ENCODE results near the gene HSPB6. TPM values are rescaled to one million over a fixed set of nuclear protein-coding genes. Genes with fewer than 3 reads are reported as not detected.
A peak's percentile ranks its signal among the peaks of the same experiment; 100 is the strongest.

The HSPB6 gene
- total and polyA plus RNA-seq, 2 of the 8 experiments (the other 6 are each of a cell fraction or from before 2014, with no cell fraction given), result 0.91 TPM; not detected in 1

DNA sequence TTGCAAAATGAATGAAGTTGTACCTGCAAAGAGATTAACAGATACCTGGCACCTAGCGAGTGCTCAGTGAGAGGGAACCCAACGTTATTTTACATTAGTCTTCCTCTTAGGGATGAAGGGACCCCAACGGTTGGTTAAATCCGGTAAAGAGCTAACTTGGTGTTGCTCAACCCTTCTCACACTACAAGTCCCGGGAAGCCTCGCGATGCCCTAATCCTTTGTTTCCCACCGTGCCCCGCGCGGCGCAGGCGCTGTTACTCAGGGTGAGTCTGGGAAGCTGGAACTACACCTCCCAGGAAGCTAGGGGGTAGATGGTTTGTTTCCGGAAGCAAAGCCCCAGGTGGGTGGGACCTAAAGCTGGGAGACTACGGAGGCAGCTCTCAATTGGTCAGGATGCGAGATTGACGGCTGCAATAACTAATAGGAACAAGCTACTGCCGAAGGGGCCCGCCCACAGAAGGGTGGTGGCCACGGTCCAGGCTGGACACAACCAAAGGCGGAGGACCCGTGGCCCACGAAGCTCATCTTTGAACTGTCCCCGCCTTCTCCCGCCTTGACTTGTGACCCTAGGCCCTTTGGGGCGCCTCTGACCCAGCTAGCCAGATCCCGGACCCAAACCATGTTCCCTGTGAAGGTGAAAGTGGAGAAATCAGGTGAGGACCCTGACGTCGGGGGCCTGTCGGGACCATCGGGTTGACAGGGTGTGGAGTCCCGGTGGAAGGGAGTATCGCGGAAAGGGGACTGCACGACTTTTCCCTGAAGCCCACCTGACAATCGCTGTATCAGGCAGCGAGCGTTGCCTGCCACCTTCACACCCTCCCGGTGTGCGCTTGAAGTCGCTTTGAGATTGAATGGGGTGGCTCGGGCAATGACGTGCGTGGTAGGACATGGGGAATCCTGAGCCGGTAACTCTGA is 8.5 kb downstream of the HSPB6 start, which contains the start of gene LIN37 (continued):
- TF ChIP-seq RNF2 (IDR thresholded peaks at IDR 0.05; ENCODE audit: borderline replicate concordance, low read depth, low read length, missing control alignments, poor library complexity, severe bottlenecking), result no peak
- TF ChIP-seq CEBPB (IDR thresholded peaks at IDR 0.05; ENCODE audit: low read depth, low read length), result peak; percentile 99
- no peak for TF ChIP-seq POLR2A (IDR thresholded peaks at IDR 0.05; ENCODE audit: control extremely low read depth in 1 of 2, low read depth in 2 of 2, low read length in 2 of 2)
- TF ChIP-seq FOSL1 (IDR thresholded peaks at IDR 0.05; ENCODE audit: insufficient read depth, low read depth, low read length), result no peak
- no peak for TF ChIP-seq KDM1A (IDR thresholded peaks at IDR 0.05; ENCODE audit: borderline replicate concordance, low read length)
- no peak for TF ChIP-seq YY1 (IDR thresholded peaks at IDR 0.05; ENCODE audit: low read depth, low read length)
- TF ChIP-seq HDAC6 (IDR thresholded peaks at IDR 0.05; ENCODE audit: low read depth, low read length), result no peak
- no peak for TF ChIP-seq KDM5A (IDR thresholded peaks at IDR 0.05; ENCODE audit: low read length)

Measured in H1 (cell line).